Chondrocyte (in vitro differentiated cells): ENCODE data around the gene PIP5K1A. TPM values are rescaled to one million over a fixed set of nuclear protein-coding genes. Genes with fewer than 3 reads are reported as not detected.
A peak's percentile ranks its signal among the peaks of the same experiment; 100 is the strongest.
"Not testable (repeated sequence)": the region's sequence is repeated elsewhere in the genome, so short reads cannot be mapped to it uniquely, and the experiment has no call there.

Source experiments
- DNase-seq: peaks from one replicate; pipeline ENCODE4 v3.0.0; 2021; ENCODE audit warnings: mixed read lengths, low spot score
- H3K27ac Mint-ChIP-seq: one replicate; pipeline ENCODE4 v1.8.0; 2021; ENCODE audit warnings: mild to moderate bottlenecking, moderate library complexity, mixed read lengths; ENCODE audit not compliant: unreplicated experiment
- H3K27me3 Mint-ChIP-seq: 2 replicates; pipeline ENCODE4 v1.8.0; 2021; ENCODE audit warnings: low read depth, mixed read lengths
- H3K36me3 Mint-ChIP-seq: 2 replicates; pipeline ENCODE4 v1.8.0; 2021; ENCODE audit warnings: low read depth, mixed read lengths
- H3K4me1 Mint-ChIP-seq: 2 replicates; pipeline ENCODE4 v1.8.0; 2021; ENCODE audit warnings: low read depth, mild to moderate bottlenecking, mixed read lengths
- H3K4me3 Mint-ChIP-seq: one replicate; pipeline ENCODE4 v1.8.0; 2021; ENCODE audit warnings: mild to moderate bottlenecking, moderate library complexity, mixed read lengths; ENCODE audit not compliant: unreplicated experiment
- H3K9me3 Mint-ChIP-seq: 2 replicates; pipeline ENCODE4 v1.8.0; 2021; ENCODE audit warnings: low read depth, mixed read lengths
- total RNA-seq: library from RNA; stranded (reverse); gene quantifications from 3 replicates; pipeline ENCODE4 v1.2.1, GENCODE V29; 2021
- TF ChIP-seq, protein P1 (sequence below): fragments of 200-600 bp; sonication (generic); IDR thresholded peaks from 2 replicates; pipeline ENCODE4 v1.5.0; 2021; ENCODE audit warnings: antibody characterized with exemption, mild to moderate bottlenecking, moderate library complexity

PIP5K1A gene
- total RNA-seq, 1 donor from 2014 or later, result 72.8 TPM

GRCh38 chr1:151176514-151177045, 21.8 kb upstream of the PIP5K1A start:
- DNase-seq, result no peak
- H3K27ac Mint-ChIP-seq, result no peak overlapping the region

DNA sequence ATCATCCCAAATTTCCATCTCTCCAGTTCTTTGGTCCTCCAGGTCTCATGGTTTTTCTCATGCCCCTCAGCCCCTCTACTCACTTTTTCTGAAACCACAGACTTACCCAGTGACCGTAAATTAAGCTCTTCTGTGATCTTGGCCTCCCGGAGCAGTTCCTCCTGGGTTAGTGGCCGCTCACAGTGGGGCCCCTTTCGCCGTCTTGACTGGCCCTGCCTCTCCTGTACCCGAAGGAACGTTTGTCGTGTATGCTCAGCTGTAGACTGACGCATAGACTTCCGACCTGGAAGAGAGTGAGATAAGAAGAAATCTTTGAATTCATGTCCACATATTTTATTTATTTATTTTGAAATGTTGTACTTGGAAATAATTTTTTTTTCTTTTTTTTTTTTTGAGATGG, 14.1 kb upstream of the PIP5K1A start:
- Mint-ChIP-seq H3K36me3 (peaks cover 36% of the 10 kb centered on the region), H3K27me3 (no peaks in the 10 kb centered on the region), H3K4me3 (no peak overlapping the region), H3K4me1 (peaks cover 14% of the 10 kb centered on the region), H3K27ac (no peak overlapping the region), H3K9me3 (no peaks in the 10 kb centered on the region)
- DNase-seq, result no peak
- TF ChIP-seq, protein P1, sequence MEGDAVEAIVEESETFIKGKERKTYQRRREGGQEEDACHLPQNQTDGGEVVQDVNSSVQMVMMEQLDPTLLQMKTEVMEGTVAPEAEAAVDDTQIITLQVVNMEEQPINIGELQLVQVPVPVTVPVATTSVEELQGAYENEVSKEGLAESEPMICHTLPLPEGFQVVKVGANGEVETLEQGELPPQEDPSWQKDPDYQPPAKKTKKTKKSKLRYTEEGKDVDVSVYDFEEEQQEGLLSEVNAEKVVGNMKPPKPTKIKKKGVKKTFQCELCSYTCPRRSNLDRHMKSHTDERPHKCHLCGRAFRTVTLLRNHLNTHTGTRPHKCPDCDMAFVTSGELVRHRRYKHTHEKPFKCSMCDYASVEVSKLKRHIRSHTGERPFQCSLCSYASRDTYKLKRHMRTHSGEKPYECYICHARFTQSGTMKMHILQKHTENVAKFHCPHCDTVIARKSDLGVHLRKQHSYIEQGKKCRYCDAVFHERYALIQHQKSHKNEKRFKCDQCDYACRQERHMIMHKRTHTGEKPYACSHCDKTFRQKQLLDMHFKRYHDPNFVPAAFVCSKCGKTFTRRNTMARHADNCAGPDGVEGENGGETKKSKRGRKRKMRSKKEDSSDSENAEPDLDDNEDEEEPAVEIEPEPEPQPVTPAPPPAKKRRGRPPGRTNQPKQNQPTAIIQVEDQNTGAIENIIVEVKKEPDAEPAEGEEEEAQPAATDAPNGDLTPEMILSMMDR, result no peak

More at GRCh38 chr1:151176514-151177045, 21.8 kb upstream of the PIP5K1A start:
- H3K4me1 Mint-ChIP-seq, result no peaks in the 10 kb centered on the region
- no peak overlapping the region for H3K4me3 Mint-ChIP-seq
- TF ChIP-seq, protein P1, result no peak
- H3K36me3 Mint-ChIP-seq, result peaks cover 26% of the 10 kb centered on the region
- no peaks in the 10 kb centered on the region for H3K27me3 Mint-ChIP-seq
- H3K9me3 Mint-ChIP-seq, result no peaks in the 10 kb centered on the region

GRCh38 chr1:151187205-151187604, 11.1 kb upstream of the PIP5K1A start:
- Mint-ChIP-seq H3K27me3 (no peaks in the 10 kb centered on the region), H3K4me1 (peaks cover 29% of the 10 kb centered on the region), H3K27ac (no peak overlapping the region), H3K36me3 (peaks cover 20% of the 10 kb centered on the region), H3K4me3 (no peak overlapping the region), H3K9me3 (no peaks in the 10 kb centered on the region)
- TF ChIP-seq, protein P1, result no peak
- no peak for DNase-seq

- DNase-seq, H3K27me3 Mint-ChIP-seq, H3K9me3 Mint-ChIP-seq: not testable (repeated sequence)
- peaks cover 11% of the 10 kb centered on the region for H3K36me3 Mint-ChIP-seq
- H3K4me3 Mint-ChIP-seq, result peak overlapping the region; percentile 99
- peaks cover 29% of the 10 kb centered on the region for H3K4me1 Mint-ChIP-seq
- peak overlapping the region; percentile 54 for H3K27ac Mint-ChIP-seq
Measured at GRCh38 chr1:151188667-151189066, 9.7 kb upstream of the PIP5K1A start.

DNA sequence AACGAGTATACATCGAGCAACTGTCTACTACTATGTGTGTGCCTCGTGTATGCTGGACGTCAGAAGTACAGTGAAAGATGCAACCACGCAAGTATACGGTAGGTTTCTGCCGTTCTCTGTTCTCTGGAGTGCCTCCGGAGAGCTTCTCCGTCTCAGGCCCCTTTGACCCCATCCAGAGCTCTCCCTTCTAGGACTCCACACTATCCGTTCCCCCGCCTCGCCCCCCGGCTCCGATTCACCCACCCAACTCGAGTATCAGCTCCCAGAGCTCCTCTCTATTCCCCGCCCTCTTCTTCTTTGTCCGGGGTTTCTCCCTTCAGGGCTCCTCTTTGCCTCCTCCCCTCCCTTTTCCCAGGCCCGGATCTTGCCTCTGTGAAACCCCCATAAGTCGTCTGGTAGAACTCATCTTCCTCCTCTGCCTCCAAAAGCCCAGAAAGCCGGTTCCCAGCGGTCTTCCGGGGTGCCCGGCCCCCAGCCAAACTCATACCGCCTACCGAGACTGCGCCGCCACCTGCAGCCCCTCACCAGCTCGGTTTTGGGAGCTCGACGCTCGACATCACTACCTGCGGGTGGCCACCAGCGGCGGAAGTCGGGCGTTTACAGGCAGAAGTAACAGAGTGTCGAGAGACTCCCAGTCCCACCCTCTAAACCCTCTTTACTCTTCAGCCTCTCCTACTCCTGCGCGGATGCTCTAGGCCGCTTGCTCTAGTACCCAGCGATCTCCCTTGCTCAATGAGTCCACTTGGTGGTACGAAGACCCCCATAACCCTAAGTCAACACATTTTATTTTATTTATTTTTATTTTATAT, 8.5 kb upstream of the PIP5K1A start, which contains the start of gene VPS72:
Gene VPS72 (minus strand): TSS at position 561 of the 809 bp plus-strand sequence. CDS start 76 bp downstream, at position 485.
- peak; percentile 96 for DNase-seq
- Mint-ChIP-seq H3K36me3 (peaks cover 5% of the 10 kb centered on the region), H3K27ac (peak within 1 kb of the TSS; percentile 100), H3K9me3 (no peaks in the 10 kb centered on the region), H3K4me1 (peaks cover 29% of the 10 kb centered on the region), H3K4me3 (peak within 1 kb of the TSS; percentile 99), H3K27me3 (no peaks in the 10 kb centered on the region)
- TF ChIP-seq, protein P1, result peak; percentile 34
